ENCODE data around the gene HYAL3. TPM values are rescaled to one million over a fixed set of nuclear protein-coding genes. Genes with fewer than 3 reads are reported as not detected.
A peak's percentile ranks its signal among the peaks of the same experiment; 100 is the strongest.

HYAL3 gene
- total and polyA plus RNA-seq, 2 of the 13 experiments (the other 11 are each of a cell fraction or from before 2014, with no cell fraction given), result 5.5 to 10.4 TPM

DNA sequence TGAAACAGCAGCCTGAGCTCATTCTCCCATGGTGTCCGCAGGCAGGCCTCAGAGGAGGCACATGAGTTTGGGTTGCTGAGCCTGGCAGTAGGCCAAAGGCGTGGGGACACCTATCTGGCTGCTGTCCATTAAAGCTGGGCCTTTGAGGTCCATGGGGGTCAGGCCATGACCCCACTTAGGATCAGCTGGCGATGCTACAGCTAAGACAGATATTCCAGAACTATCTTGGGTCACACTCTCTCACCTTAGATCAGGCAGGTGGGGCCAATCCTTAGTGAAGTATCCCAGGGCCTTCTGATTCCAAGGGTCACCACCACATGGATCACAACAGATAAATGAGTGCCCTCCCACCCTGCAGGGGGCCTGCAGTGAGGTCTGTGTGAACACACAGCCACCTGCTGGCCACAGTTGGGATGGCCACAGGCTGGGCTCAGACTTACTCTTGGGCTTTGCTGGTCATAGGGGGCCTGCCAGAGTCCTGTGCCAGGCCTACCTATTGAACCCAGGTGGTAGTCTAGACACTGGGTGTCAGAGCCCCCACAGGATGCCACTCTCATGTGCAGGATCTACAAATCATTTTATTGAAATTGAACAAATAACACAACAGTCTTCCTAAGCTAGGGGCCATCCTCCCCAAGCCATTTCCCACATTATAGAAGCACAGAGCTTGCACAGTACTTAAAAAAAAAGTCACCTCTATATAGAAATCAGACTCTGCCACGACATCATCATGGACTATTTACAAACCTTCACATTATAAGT is 25.3 kb upstream of the HYAL3 start (continued):
- TF ChIP-seq, protein P1, sequence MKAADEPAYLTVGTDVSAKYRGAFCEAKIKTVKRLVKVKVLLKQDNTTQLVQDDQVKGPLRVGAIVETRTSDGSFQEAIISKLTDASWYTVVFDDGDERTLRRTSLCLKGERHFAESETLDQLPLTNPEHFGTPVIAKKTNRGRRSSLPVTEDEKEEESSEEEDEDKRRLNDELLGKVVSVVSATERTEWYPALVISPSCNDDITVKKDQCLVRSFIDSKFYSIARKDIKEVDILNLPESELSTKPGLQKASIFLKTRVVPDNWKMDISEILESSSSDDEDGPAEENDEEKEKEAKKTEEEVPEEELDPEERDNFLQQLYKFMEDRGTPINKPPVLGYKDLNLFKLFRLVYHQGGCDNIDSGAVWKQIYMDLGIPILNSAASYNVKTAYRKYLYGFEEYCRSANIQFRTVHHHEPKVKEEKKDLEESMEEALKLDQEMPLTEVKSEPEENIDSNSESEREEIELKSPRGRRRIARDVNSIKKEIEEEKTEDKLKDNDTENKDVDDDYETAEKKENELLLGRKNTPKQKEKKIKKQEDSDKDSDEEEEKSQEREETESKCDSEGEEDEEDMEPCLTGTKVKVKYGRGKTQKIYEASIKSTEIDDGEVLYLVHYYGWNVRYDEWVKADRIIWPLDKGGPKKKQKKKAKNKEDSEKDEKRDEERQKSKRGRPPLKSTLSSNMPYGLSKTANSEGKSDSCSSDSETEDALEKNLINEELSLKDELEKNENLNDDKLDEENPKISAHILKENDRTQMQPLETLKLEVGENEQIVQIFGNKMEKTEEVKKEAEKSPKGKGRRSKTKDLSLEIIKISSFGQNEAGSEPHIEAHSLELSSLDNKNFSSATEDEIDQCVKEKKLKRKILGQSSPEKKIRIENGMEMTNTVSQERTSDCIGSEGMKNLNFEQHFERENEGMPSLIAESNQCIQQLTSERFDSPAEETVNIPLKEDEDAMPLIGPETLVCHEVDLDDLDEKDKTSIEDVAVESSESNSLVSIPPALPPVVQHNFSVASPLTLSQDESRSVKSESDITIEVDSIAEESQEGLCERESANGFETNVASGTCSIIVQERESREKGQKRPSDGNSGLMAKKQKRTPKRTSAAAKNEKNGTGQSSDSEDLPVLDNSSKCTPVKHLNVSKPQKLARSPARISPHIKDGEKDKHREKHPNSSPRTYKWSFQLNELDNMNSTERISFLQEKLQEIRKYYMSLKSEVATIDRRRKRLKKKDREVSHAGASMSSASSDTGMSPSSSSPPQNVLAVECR (CRISPR knock-in tag; IDR thresholded peaks at IDR 0.05; ENCODE audit: borderline replicate concordance), result peak; percentile 64; the same call in 1 of the 2 replicates
- TF ChIP-seq, protein P2, sequence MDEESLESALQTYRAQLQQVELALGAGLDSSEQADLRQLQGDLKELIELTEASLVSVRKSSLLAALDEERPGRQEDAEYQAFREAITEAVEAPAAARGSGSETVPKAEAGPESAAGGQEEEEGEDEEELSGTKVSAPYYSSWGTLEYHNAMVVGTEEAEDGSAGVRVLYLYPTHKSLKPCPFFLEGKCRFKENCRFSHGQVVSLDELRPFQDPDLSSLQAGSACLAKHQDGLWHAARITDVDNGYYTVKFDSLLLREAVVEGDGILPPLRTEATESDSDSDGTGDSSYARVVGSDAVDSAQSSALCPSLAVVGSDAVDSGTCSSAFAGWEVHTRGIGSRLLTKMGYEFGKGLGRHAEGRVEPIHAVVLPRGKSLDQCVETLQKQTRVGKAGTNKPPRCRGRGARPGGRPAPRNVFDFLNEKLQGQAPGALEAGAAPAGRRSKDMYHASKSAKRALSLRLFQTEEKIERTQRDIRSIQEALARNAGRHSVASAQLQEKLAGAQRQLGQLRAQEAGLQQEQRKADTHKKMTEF (CRISPR knock-in tag; IDR thresholded peaks at IDR 0.05), result peak; percentile 48; the same call in 1 of the 2 replicates
- no peak for TF ChIP-seq MLLT10 (CRISPR knock-in tag; IDR thresholded peaks at IDR 0.05)
- TF ChIP-seq FOXC1 (CRISPR knock-in tag; IDR thresholded peaks at IDR 0.05; ENCODE audit: borderline replicate concordance), result 0 out of 2 replicates have a peak, but pooled peaks have one; percentile 50
- peak in 1 of 2 experiments; percentile 72; a peak in 2 of 4 replicates for TF ChIP-seq KLF16 (CRISPR knock-in tag; IDR thresholded peaks at IDR 0.05)
- TF ChIP-seq ZSCAN30 (CRISPR knock-in tag; IDR thresholded peaks at IDR 0.05), result no peak
- TF ChIP-seq SP5 (CRISPR knock-in tag; IDR thresholded peaks at IDR 0.05; ENCODE audit: borderline replicate concordance, low read depth), result peak; percentile 62; the same call in 1 of the 2 replicates
- 0 out of 2 replicates have a peak, but pooled peaks have one; percentile 73 for TF ChIP-seq GTF3A (CRISPR knock-in tag; conservative IDR thresholded peaks at IDR 0.05)
- TF ChIP-seq, protein P3, sequence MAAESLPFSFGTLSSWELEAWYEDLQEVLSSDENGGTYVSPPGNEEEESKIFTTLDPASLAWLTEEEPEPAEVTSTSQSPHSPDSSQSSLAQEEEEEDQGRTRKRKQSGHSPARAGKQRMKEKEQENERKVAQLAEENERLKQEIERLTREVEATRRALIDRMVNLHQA (CRISPR knock-in tag; IDR thresholded peaks at IDR 0.05), result no peak
- no peak for TF ChIP-seq HNRNPUL1 (IDR thresholded peaks at IDR 0.05; ENCODE audit: low read depth, low read length)
- TF ChIP-seq, protein P4, sequence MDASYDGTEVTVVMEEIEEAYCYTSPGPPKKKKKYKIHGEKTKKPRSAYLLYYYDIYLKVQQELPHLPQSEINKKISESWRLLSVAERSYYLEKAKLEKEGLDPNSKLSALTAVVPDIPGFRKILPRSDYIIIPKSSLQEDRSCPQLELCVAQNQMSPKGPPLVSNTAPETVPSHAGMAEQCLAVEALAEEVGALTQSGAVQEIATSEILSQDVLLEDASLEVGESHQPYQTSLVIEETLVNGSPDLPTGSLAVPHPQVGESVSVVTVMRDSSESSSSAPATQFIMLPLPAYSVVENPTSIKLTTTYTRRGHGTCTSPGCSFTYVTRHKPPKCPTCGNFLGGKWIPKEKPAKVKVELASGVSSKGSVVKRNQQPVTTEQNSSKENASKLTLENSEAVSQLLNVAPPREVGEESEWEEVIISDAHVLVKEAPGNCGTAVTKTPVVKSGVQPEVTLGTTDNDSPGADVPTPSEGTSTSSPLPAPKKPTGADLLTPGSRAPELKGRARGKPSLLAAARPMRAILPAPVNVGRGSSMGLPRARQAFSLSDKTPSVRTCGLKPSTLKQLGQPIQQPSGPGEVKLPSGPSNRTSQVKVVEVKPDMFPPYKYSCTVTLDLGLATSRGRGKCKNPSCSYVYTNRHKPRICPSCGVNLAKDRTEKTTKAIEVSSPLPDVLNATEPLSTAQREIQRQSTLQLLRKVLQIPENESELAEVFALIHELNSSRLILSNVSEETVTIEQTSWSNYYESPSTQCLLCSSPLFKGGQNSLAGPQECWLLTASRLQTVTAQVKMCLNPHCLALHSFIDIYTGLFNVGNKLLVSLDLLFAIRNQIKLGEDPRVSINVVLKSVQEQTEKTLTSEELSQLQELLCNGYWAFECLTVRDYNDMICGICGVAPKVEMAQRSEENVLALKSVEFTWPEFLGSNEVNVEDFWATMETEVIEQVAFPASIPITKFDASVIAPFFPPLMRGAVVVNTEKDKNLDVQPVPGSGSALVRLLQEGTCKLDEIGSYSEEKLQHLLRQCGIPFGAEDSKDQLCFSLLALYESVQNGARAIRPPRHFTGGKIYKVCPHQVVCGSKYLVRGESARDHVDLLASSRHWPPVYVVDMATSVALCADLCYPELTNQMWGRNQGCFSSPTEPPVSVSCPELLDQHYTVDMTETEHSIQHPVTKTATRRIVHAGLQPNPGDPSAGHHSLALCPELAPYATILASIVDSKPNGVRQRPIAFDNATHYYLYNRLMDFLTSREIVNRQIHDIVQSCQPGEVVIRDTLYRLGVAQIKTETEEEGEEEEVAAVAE (CRISPR knock-in tag; IDR thresholded peaks at IDR 0.05; ENCODE audit: borderline replicate concordance), result no peak
- TF ChIP-seq NPAS2 (CRISPR knock-in tag; IDR thresholded peaks at IDR 0.05; ENCODE audit: borderline replicate concordance), result no peak
- no peak for TF ChIP-seq NRL (CRISPR knock-in tag; IDR thresholded peaks at IDR 0.05; ENCODE audit: borderline replicate concordance)
- TF ChIP-seq, protein P5, sequence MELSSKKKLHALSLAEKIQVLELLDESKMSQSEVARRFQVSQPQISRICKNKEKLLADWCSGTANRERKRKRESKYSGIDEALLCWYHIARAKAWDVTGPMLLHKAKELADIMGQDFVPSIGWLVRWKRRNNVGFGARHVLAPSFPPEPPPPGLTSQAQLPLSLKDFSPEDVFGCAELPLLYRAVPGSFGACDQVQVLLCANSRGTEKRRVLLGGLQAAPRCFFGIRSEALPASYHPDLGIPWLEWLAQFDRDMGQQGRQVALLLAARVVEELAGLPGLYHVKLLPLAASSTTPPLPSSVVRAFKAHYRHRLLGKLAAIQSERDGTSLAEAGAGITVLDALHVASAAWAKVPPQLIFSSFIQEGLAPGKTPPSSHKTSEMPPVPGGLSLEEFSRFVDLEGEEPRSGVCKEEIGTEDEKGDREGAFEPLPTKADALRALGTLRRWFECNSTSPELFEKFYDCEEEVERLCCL (CRISPR knock-in tag; IDR thresholded peaks at IDR 0.05; ENCODE audit: borderline replicate concordance), result no peak
- TF ChIP-seq SP2 (CRISPR knock-in tag; IDR thresholded peaks at IDR 0.05), result no peak
